Right lung (tissue), 5 donors: ENCODE data around the gene CIT. TPM values are rescaled to one million over a fixed set of nuclear protein-coding genes. Genes with fewer than 3 reads are reported as not detected.

Experiments
- DNase-seq, 2 donors: peaks; one replicate each; pipeline ENCODE4 v3.0.0-alpha.2; 2013
- polyA plus RNA-seq, 5 donors: library from polyadenylated mRNA; unstranded; fragments of 120-200 nt; gene quantifications; one replicate each; pipeline versions ENCODE4 v1.2.1 to v1.2.3, GENCODE V29; 2013; ENCODE audit warnings: inconsistent platforms in 1 of 5, low replicate concordance in 1 of 5; ENCODE audit not compliant: insufficient read length in 5 of 5, insufficient read depth in 1 of 5

Gene CIT
- polyA plus RNA-seq, 5 donors = 14.5 to 28.9 (median 23.6) TPM

GRCh38 chr12:119704065-119704747 lies 172.9 kb downstream of the CIT start:
- no peak for DNase-seq

- DNase-seq = no peak
Measured at GRCh38 chr12:119700078-119700477, 177.0 kb downstream of the CIT start.

GRCh38 chr12:119699199-119699760 lies 177.8 kb downstream of the CIT start:
- no peak for DNase-seq

GRCh38 chr12:119696943-119697342 lies 180.2 kb downstream of the CIT start:
- DNase-seq = no peak

GRCh38 chr12:119695034-119695433 lies 182.1 kb downstream of the CIT start:
- DNase-seq = no peak

- no peak for DNase-seq
Measured at GRCh38 chr12:119694111-119694510, 183.0 kb downstream of the CIT start.

- no peak for DNase-seq
Measured at GRCh38 chr12:119693511-119693910, 183.6 kb downstream of the CIT start.

- DNase-seq = peak; percentile 71 to 78
Measured at GRCh38 chr12:119692997-119693396, 184.1 kb downstream of the CIT start.

GRCh38 chr12:119692410-119692809 lies 184.7 kb downstream of the CIT start:
- DNase-seq = no peak

GRCh38 chr12:119691202-119691810 lies 185.8 kb downstream of the CIT start:
- no peak for DNase-seq

GRCh38 chr12:119689935-119690500 lies 187.1 kb downstream of the CIT start:
- DNase-seq = no peak

- DNase-seq = no peak
Measured at GRCh38 chr12:119687879-119688278, 189.2 kb downstream of the CIT start.

GRCh38 chr12:119687406-119687805 lies 189.7 kb downstream of the CIT start:
- DNase-seq = no peak

- no peak for DNase-seq
Measured at GRCh38 chr12:119686776-119687175, 190.3 kb downstream of the CIT start.

GRCh38 chr12:119686355-119686754 lies 190.8 kb downstream of the CIT start:
- no peak for DNase-seq

GRCh38 chr12:119685375-119685774 lies 191.7 kb downstream of the CIT start:
- DNase-seq = no peak

- DNase-seq = no peak
Measured at GRCh38 chr12:119684711-119685369, 192.3 kb downstream of the CIT start.

GRCh38 chr12:119683816-119684215 lies 193.3 kb downstream of the CIT start:
- no peak for DNase-seq

GRCh38 chr12:119683413-119683812 lies 193.7 kb downstream of the CIT start:
- no peak for DNase-seq

GRCh38 chr12:119682639-119683252 lies 194.4 kb downstream of the CIT start:
- no peak for DNase-seq

GRCh38 chr12:119681728-119682638 lies 195.1 kb downstream of the CIT start:
- no peak for DNase-seq
